MM.1S (cell line): ENCODE data around the gene FAM9C.

Experiments used
- DNase-seq: peaks from one replicate; pipeline ENCODE4 v3.0.0-alpha.2; 2015
- H2AFZ ChIP-seq: fragments of 300-600 bp; sonication (generic); 2 replicates; pipeline ENCODE4 v1.6.0; 2016; ENCODE audit warnings: antibody characterized with exemption, low read length
- H3F3A ChIP-seq: fragments of 300-600 bp; sonication (generic); 2 replicates; pipeline ENCODE4 v1.6.1; 2016; ENCODE audit warnings: mild to moderate bottlenecking, antibody characterized with exemption, low read length, moderate library complexity, mixed read lengths; ENCODE audit not compliant: insufficient read depth
- H3K27ac ChIP-seq: fragments of 300-600 bp; sonication (generic); 2 replicates; pipeline ENCODE4 v1.5.1; 2016; ENCODE audit warnings: mild to moderate bottlenecking, low read length
- H3K27me3 ChIP-seq: fragments of 300-600 bp; sonication (generic); replicated peaks from 2 replicates; pipeline ENCODE4 v1.6.0; 2016; ENCODE audit warnings: low read length; ENCODE audit not compliant: insufficient read depth
- H3K36me3 ChIP-seq: fragments of 300-600 bp; sonication (generic); replicated peaks from 2 replicates; pipeline ENCODE4 v1.6.1; 2016; ENCODE audit warnings: mild to moderate bottlenecking, low read length, mixed read lengths; ENCODE audit not compliant: insufficient read depth
- H3K4me1 ChIP-seq: fragments of 300-600 bp; sonication (generic); 2 replicates; pipeline ENCODE4 v1.6.1; 2016; ENCODE audit warnings: low read length, mixed read lengths
- H3K4me2 ChIP-seq: fragments of 300-600 bp; sonication (generic); 2 replicates; pipeline ENCODE4 v1.6.0; 2016; ENCODE audit warnings: low read depth, low read length
- H3K4me3 ChIP-seq: fragments of 300-600 bp; sonication (generic); 2 replicates; pipeline ENCODE4 v1.5.1; 2016; ENCODE audit warnings: low read length, mixed read lengths
- H3K79me2 ChIP-seq: fragments of 300-600 bp; sonication (generic); 2 replicates; pipeline ENCODE4 v1.6.1; 2016; ENCODE audit warnings: mixed run types, low read length, mixed read lengths
- H3K9ac ChIP-seq: fragments of 300-600 bp; sonication (generic); 2 replicates; pipeline ENCODE4 v1.6.1; 2016; ENCODE audit warnings: low read length, mixed read lengths
- H3K9me2 ChIP-seq: fragments of 300-600 bp; sonication (generic); replicated peaks from 2 replicates; pipeline ENCODE4 v1.6.1; 2016; ENCODE audit warnings: mild to moderate bottlenecking, low read length, mixed read lengths; ENCODE audit not compliant: insufficient read depth
- H3K9me3 ChIP-seq: fragments of 300-600 bp; sonication (generic); replicated peaks from 2 replicates; pipeline ENCODE4 v1.6.1; 2016; ENCODE audit warnings: mild to moderate bottlenecking, low read length, mixed read lengths; ENCODE audit not compliant: insufficient read depth
- H4K20me1 ChIP-seq: fragments of 300-600 bp; sonication (generic); 2 replicates; pipeline ENCODE4 v1.6.1; 2016; ENCODE audit warnings: mild to moderate bottlenecking, low read length, moderate library complexity, mixed read lengths; ENCODE audit not compliant: insufficient read depth
- EZH2 ChIP-seq: fragments of 300-600 bp; sonication (generic); optimal IDR thresholded peaks from 2 replicates; pipeline ENCODE3; 2017; ENCODE audit warnings: low read depth, mild to moderate bottlenecking, antibody characterized with exemption, low read length, mixed read lengths
- EZH2phosphoT487 ChIP-seq: fragments of 300-600 bp; sonication (generic); IDR thresholded peaks from 2 replicates; pipeline ENCODE4 v1.6.1; 2018; ENCODE audit warnings: antibody characterized with exemption, low read length
- TF ChIP-seq, protein P1 (sequence below): fragments of 300-600 bp; sonication (generic); IDR thresholded peaks from 2 replicates; pipeline ENCODE4 v1.5.1; 2016; ENCODE audit warnings: antibody characterized with exemption, low read length, mixed read lengths

FAM9C gene

DNA sequence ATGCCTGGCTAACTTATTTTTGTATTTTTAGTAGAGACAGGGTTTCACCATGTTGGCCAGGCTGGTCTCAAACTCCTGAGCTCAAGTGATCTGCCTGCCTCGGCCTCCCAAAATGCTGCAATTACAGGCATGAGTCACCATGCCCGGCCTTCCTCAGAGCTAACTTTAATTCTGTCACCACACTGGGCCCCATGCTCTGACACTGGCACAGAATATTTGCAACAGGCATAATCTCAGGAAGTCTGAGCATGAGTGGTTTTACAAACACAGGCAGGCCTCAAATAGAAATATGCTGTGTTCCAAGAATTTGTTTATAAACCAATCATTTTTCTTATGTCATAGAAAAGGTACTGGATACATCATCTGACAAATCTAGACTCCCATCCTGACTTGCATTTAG, 32.7 kb upstream of the FAM9C start:
- Histone ChIP-seq H4K20me1 (no peaks in the 10 kb centered on the region), H3K9ac (no peak overlapping the region), H3K27ac (no peak overlapping the region), H3K9me2 (no peaks in the 10 kb centered on the region), H3K4me2 (no peak overlapping the region), H3K4me3 (no peak overlapping the region), H3K79me2 (no peaks in the 10 kb centered on the region), H3F3A (no peaks in the 10 kb centered on the region), H3K4me1 (peaks cover 15% of the 10 kb centered on the region), H3K36me3 (no peaks in the 10 kb centered on the region), H3K27me3 (peaks cover 9% of the 10 kb centered on the region; the same call in 1 of the 2 replicates), H3K9me3 (no peaks in the 10 kb centered on the region), H2AFZ (no peak overlapping the region)
- TF ChIP-seq EZH2phosphoT487: no peak
- TF ChIP-seq, protein P1, sequence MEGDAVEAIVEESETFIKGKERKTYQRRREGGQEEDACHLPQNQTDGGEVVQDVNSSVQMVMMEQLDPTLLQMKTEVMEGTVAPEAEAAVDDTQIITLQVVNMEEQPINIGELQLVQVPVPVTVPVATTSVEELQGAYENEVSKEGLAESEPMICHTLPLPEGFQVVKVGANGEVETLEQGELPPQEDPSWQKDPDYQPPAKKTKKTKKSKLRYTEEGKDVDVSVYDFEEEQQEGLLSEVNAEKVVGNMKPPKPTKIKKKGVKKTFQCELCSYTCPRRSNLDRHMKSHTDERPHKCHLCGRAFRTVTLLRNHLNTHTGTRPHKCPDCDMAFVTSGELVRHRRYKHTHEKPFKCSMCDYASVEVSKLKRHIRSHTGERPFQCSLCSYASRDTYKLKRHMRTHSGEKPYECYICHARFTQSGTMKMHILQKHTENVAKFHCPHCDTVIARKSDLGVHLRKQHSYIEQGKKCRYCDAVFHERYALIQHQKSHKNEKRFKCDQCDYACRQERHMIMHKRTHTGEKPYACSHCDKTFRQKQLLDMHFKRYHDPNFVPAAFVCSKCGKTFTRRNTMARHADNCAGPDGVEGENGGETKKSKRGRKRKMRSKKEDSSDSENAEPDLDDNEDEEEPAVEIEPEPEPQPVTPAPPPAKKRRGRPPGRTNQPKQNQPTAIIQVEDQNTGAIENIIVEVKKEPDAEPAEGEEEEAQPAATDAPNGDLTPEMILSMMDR: no peak
- no peak for TF ChIP-seq EZH2
- no peak for DNase-seq

DNA sequence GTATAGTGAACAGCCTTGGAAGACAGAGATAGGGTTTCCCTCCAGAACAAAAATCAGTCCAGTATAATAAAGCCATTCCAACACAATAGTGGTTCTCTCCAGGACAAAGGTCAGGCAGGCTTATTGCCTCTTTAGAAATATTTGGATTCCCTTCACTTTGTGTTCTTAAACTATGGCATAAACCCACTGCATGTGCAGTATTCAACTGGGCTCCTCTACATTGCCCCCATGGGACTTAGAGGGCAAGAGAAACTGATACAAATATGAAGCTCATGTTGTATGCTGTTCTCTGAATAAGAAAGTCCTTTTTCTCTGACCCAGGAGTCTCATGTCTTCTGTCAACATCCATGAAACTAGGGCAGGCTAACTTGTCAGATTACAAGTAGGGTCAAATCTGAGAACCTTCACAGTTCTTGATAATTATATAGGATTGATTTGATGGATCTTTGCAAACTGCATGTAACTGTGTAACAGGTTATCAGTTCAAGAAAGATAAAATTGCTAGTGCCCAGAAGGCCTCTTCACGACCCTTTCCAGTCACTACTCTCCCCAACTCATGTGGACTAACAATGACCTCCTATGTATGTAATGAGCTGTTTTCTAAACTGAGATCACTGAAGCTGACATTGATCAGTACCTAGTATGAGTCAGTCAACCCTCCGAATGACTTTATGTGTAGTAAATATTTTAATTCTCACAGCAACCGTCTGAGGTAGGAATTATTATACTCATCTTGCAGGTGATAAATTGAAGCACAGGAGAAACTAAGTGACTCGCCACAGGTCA, 31.9 kb upstream of the FAM9C start:
- no peak overlapping the region for H3K4me2 ChIP-seq
- no peaks in the 10 kb centered on the region for H3K79me2 ChIP-seq
- H4K20me1 ChIP-seq: no peaks in the 10 kb centered on the region
- no peaks in the 10 kb centered on the region for H3F3A ChIP-seq
- H3K9me3 ChIP-seq: no peaks in the 10 kb centered on the region
- H3K9ac ChIP-seq: no peak overlapping the region
- H3K27ac ChIP-seq: no peak overlapping the region
- H3K36me3 ChIP-seq: no peaks in the 10 kb centered on the region
- H2AFZ ChIP-seq: no peak overlapping the region
- H3K9me2 ChIP-seq: no peaks in the 10 kb centered on the region
- TF ChIP-seq, protein P1: no peak
- TF ChIP-seq EZH2phosphoT487 (no peak), EZH2 (no peak)
- no peak overlapping the region for H3K4me3 ChIP-seq
- peaks cover 7% of the 10 kb centered on the region for H3K4me1 ChIP-seq
- peaks cover 9% of the 10 kb centered on the region; the same call in 1 of the 2 replicates for H3K27me3 ChIP-seq
- no peak for DNase-seq

DNA sequence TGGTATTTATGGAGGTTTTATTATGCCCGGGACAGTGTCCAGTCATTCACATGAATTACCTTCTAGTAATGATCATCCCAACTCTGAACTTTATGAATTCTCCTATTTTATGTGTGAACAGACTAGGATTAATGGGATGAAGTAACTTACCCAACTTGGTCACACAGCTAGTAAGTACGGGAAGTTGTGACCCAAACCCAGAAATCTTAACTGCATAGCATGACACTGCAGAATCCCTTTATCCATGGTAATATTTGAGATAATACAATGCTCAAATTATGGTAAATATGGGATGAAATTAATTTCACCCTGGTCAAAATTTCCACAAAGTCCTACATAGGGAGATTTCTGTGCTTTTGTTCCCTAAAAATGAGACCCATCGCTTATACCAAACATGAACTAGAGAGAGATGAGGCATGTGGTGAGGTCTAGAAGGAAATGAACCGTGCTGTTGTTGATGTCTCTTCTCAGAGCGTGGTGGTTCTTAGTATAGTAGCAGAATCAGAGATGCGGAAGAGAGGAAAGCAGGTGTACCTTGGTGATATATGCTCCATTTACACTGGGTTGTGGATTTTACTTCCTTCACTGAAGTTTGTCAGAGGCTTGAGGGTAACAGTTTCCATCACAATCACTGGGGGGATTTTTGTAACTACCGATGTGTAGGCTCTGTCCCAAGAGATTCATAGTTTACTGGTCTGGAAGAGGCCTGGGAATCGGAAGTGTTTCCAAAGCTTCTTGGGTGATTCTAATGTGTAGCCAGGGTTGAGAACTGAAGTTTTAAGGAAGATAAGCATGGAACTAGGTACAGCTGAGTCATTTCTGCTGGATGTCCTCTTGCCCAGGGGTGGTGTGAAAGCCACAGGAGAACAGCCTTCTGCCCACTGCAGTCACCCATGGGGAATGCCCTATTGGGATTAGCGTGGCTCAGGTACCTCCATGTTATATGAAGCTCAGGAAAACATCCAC, 30.2 kb upstream of the FAM9C start:
- H3K27me3 ChIP-seq: no peaks in the 10 kb centered on the region; the same call in 1 of the 2 replicates
- TF ChIP-seq, protein P1: no peak
- no peak overlapping the region for H2AFZ ChIP-seq
- H3K79me2 ChIP-seq: no peaks in the 10 kb centered on the region
- H3K4me1 ChIP-seq: no peaks in the 10 kb centered on the region
- H3K4me3 ChIP-seq: no peak overlapping the region
- no peak overlapping the region for H3K9ac ChIP-seq
- DNase-seq: no peak
- no peaks in the 10 kb centered on the region for H3F3A ChIP-seq
- H4K20me1 ChIP-seq: no peaks in the 10 kb centered on the region
- no peak overlapping the region for H3K27ac ChIP-seq
- H3K4me2 ChIP-seq: no peak overlapping the region
- H3K9me3 ChIP-seq: no peaks in the 10 kb centered on the region
- no peaks in the 10 kb centered on the region for H3K9me2 ChIP-seq
- H3K36me3 ChIP-seq: no peaks in the 10 kb centered on the region
